Transverse colon (tissue), 4 donors: ENCODE data around the gene LATS1. TPM values are rescaled to one million over a fixed set of nuclear protein-coding genes. Genes with fewer than 3 reads are reported as not detected.
"Not testable (repeated sequence)": the region's sequence is repeated elsewhere in the genome, so short reads cannot be mapped to it uniquely, and the experiment has no call there.

ENCODE experiments used
- DNase-seq: peaks from one replicate; pipeline ENCODE4 v3.0.0-alpha.2; 2019
- H3K27ac ChIP-seq, 4 donors: fragments of 200-600 bp; sonication (generic); 2 replicates each; pipeline ENCODE4 v1.5.1; 2016 to 2018; ENCODE audit warnings: inconsistent platforms in 4 of 4
- H3K27me3 ChIP-seq: fragments of 200-600 bp; sonication (generic); 2 replicates; pipeline ENCODE4 v1.5.1; 2017; ENCODE audit warnings: inconsistent platforms
- H3K36me3 ChIP-seq, 4 donors: fragments of 200-600 bp; sonication (generic); 2 replicates each; pipeline ENCODE4 v1.5.1; 2017 to 2019; ENCODE audit warnings: inconsistent platforms in 4 of 4
- H3K4me1 ChIP-seq, 4 donors: fragments of 200-600 bp; sonication (generic); 2 replicates each; pipeline ENCODE4 v1.5.1; 2017 to 2020; ENCODE audit warnings: inconsistent platforms in 4 of 4
- H3K4me3 ChIP-seq, 4 donors: fragments of 200-600 bp; sonication (generic); 1 replicate in 1 of 4; 2 replicates in 3 of 4; pipeline versions ENCODE4 v1.5.1 to v1.6.1; 2017 to 2019; ENCODE audit warnings: inconsistent platforms in 4 of 4
- H3K9me3 ChIP-seq, 2 donors: fragments of 200-600 bp; sonication (generic); 2 replicates each; pipeline ENCODE4 v1.5.1; 2017 to 2019; ENCODE audit warnings: inconsistent platforms in 2 of 2
- EP300 ChIP-seq: sonication (generic); formaldehyde crosslinking; IDR thresholded peaks from one replicate; pipeline ENCODE4 v1.6.1; 2017; ENCODE audit warnings: antibody characterized with exemption, low read depth
- POLR2A ChIP-seq: fragments of 450-650 bp; IDR thresholded peaks from one replicate; pipeline ENCODE4 v1.6.1; 2016; ENCODE audit warnings: antibody characterized with exemption, mild to moderate bottlenecking, moderate library complexity
- POLR2AphosphoS5 ChIP-seq, 3 donors: sonication (generic); formaldehyde crosslinking; IDR thresholded peaks; one replicate each; pipeline ENCODE4 v1.6.1; 2016; ENCODE audit warnings: antibody characterized with exemption in 3 of 3
- WGBS, 2 donors: methylation state at CpG; one replicate each; pipeline ENCODE4 v1.1.5; 2018; ENCODE audit warnings: low coverage in 1 of 2; 5-methylcytosine and 5-hydroxymethylcytosine counted together
- in situ Hi-C, 4 donors: fragments of 200-750 bp; cut with MboI; loops; one replicate each; pipeline versions ENCODE4 v1.15.0 to v1.15.1; 2017; ENCODE audit warnings: low sequenced_read_pairs in 3 of 4, low pct_ligation_motif_present in 1 of 4, low pct_unique_long_range_greater_than_20kb in 1 of 4
- intact Hi-C: fragments of 100-400 bp; cut with DNase I; formaldehyde crosslinking; loops from one replicate; pipeline ENCODE4 v1.15.1; 2023; ENCODE audit warnings: low total_unique reads
- total RNA-seq, 4 donors: library from RNA; depleted of rRNA; stranded (reverse); fragments of >200 nt; gene quantifications; one replicate each; pipeline ENCODE4 v1.1.0, GENCODE V29; 2016
- TF ChIP-seq, protein P1 (sequence below), 5 experiments: fragments of 200-600 bp in 3 of 5; fragments of 450-650 bp in 2 of 5; sonication (generic) in 3 of 5; IDR thresholded peaks; 1 replicate in 2 of 5; 2 replicates in 3 of 5; pipeline ENCODE4 v1.5.1; 2016 to 2017; ENCODE audit warnings: antibody characterized with exemption in 5 of 5, inconsistent platforms in 3 of 5, mild to moderate bottlenecking in 2 of 5, moderate library complexity in 1 of 5

Gene LATS1
- total RNA-seq, 4 donors from 2014 or later: 13.1 to 28.4 (median 19.4) TPM

DNA sequence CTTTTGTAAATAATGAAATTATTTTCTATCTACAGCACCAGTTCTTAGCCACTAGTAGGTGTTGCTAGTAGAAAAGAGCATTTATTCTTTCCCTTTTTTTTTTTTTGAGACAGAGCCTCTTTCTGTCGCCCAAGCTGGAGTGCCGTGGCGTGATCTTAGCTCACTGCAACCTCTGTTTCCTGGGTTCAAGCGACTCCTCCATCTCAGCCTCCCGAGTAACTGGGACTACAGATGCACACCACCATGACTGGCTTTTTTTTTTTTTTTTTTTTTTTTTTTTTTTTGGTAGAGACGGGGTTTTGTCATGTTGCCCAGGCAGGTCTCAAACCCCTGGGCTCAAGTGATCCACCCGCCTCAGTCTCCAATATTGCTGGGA lies 38.3 kb upstream of the LATS1 start:
- DNase-seq: no peak
- WGBS, 2 donors: 90 to 96% methylated on average over 4 to 7 of the region's 7 CpGs
- TF ChIP-seq EP300 (no peak), POLR2AphosphoS5 (IDR thresholded peaks at IDR 0.05) (no peak), POLR2A (no peak)
- TF ChIP-seq, protein P1, sequence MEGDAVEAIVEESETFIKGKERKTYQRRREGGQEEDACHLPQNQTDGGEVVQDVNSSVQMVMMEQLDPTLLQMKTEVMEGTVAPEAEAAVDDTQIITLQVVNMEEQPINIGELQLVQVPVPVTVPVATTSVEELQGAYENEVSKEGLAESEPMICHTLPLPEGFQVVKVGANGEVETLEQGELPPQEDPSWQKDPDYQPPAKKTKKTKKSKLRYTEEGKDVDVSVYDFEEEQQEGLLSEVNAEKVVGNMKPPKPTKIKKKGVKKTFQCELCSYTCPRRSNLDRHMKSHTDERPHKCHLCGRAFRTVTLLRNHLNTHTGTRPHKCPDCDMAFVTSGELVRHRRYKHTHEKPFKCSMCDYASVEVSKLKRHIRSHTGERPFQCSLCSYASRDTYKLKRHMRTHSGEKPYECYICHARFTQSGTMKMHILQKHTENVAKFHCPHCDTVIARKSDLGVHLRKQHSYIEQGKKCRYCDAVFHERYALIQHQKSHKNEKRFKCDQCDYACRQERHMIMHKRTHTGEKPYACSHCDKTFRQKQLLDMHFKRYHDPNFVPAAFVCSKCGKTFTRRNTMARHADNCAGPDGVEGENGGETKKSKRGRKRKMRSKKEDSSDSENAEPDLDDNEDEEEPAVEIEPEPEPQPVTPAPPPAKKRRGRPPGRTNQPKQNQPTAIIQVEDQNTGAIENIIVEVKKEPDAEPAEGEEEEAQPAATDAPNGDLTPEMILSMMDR (IDR thresholded peaks at IDR 0.05): no peak
- Histone ChIP-seq H3K9me3 (no peaks in the 10 kb centered on the region), H3K4me1 (peaks cover 0 to 17% (median 11%) of the 10 kb centered on the region in 4 donors), H3K4me3 (no peak overlapping the region), H3K27me3 (no peaks in the 10 kb centered on the region), H3K36me3 (no peaks in the 10 kb centered on the region), H3K27ac (peak overlapping the region in 1 of 4 donors; percentile 15)
- in situ Hi-C loops (no loop called here), intact Hi-C loops (no loop called here)

- in situ Hi-C loops (no loop called here), intact Hi-C loops (no loop called here)
- H3K27ac ChIP-seq: peak overlapping the region in 3 of 4 donors; percentile 11 to 16 (median 15)
- no peaks in the 10 kb centered on the region for H3K36me3 ChIP-seq
- no peaks in the 10 kb centered on the region for H3K27me3 ChIP-seq
- TF ChIP-seq, protein P1 (IDR thresholded peaks at IDR 0.05): no peak
- TF ChIP-seq POLR2A: peak; percentile 11
- H3K4me1 ChIP-seq: peaks cover 6 to 24% (median 18%) of the 10 kb centered on the region in 4 donors
- no peaks in the 10 kb centered on the region for H3K9me3 ChIP-seq
- no peak for DNase-seq
- WGBS, 2 donors: 73 to 76% methylated on average over 7 to 9 of the region's 9 CpGs
- no peak overlapping the region for H3K4me3 ChIP-seq
Measured at GRCh38 chr6:149755300-149756260, 37.7 kb upstream of the LATS1 start.

DNA sequence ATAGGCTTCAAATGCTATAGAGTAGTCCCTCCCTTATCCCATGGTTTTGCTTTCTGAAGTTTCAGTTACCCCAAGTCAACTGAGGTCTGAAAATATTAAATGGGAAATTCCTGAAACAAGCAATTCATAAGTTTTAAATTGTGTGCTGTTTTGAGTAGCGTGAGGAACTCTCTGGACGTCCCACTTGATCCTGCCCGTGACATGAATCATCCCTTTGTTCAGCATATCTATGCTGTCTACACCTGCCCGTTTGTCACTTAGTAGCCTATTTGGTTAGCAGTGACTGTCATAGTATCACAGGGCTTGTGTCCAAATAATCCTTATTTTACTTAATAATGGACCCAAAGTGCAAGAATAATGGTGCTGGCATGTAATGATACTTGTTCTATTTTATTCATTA lies 36.6 kb upstream of the LATS1 start:
- WGBS, 2 donors: 80 to 87% methylated on average over 1 to 4 of the region's 4 CpGs
- intact Hi-C loops (loop anchor here (5.0 kb wide), 1 partner anchor 1618 kb away; no protein-coding TSS in a partner anchor), in situ Hi-C loops (no loop called here)
- Histone ChIP-seq H3K4me3 (no peak overlapping the region), H3K27me3 (no peaks in the 10 kb centered on the region), H3K4me1 (peaks cover 9 to 28% (median 22%) of the 10 kb centered on the region in 4 donors), H3K36me3 (no peaks in the 10 kb centered on the region), H3K27ac (no peak overlapping the region), H3K9me3 (no peaks in the 10 kb centered on the region)
- DNase-seq: no peak
- TF ChIP-seq POLR2AphosphoS5 (IDR thresholded peaks at IDR 0.05) (no peak), POLR2A (no peak), EP300 (no peak)
- TF ChIP-seq, protein P1 (IDR thresholded peaks at IDR 0.05): no peak

DNA sequence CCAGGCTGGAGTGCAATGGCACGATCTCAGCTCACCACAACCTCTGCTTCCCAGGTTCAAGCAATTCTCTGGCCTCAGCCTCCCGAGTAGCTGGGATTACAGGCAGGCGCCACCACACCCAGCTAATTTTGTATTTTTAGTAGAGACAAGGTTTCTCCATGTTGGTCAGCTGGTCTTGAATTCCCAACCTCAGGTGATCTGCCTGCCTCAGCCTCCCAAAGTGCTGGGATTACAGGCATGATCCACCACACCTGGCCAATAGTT lies 35.4 kb upstream of the LATS1 start:
- peak overlapping the region in 1 of 4 donors; percentile 9 for H3K27ac ChIP-seq
- H3K27me3 ChIP-seq, H3K4me3 ChIP-seq, in situ Hi-C loops, H3K36me3 ChIP-seq, DNase-seq, H3K9me3 ChIP-seq: not testable (repeated sequence)
- peaks cover 9 to 28% (median 24%) of the 10 kb centered on the region in 4 donors for H3K4me1 ChIP-seq
- intact Hi-C loops: loop anchor here (5.0 kb wide), 1 partner anchor 1619 kb away; no protein-coding TSS in a partner anchor
- 91 to 96% methylated on average over 3 of the region's 3 CpGs for WGBS, 2 donors
